PC-3 (cell line): ENCODE results near the gene ACP1. TPM values are rescaled to one million over a fixed set of nuclear protein-coding genes. Genes with fewer than 3 reads are reported as not detected.

Experiments used
- ATAC-seq: fragments of 200-7000 bp; cut with Tn5 transposase; 2 replicates; pipeline ENCODE4 v1.9.1; 2020; ENCODE audit warnings: mild to moderate bottlenecking, moderate library complexity
- BruUV-seq: library from RNA; stranded (reverse); fragments of 400-500 nt; replicated peaks from 2 replicates; lab custom pipeline; 2021; lab: Mats Ljungman, UMichigan
- CTCF ChIA-PET: fragments of 300-600 bp; sonication (Branson Sonifier 250); formaldehyde crosslinking; loops from one replicate; lab custom pipeline; 2022; ENCODE audit warnings: antibody characterized with exemption; lab: Charles Lee
- POLR2A ChIA-PET: fragments of 300-600 bp; sonication (Branson Sonifier 250); formaldehyde crosslinking; loops from one replicate; lab custom pipeline; 2022; ENCODE audit warnings: antibody characterized with exemption; ENCODE audit not compliant: unreplicated experiment; lab: Charles Lee
- DNase-seq: peaks from one replicate; pipeline ENCODE4 v3.0.0-alpha.2; 2015
- H2AFZ ChIP-seq: fragments of 300-600 bp; sonication (generic); 2 replicates; pipeline ENCODE4 v1.6.0; 2016; ENCODE audit warnings: antibody characterized with exemption, low read length
- H3F3A ChIP-seq: fragments of 300-600 bp; sonication (generic); one replicate; pipeline ENCODE4 v1.6.0; 2017; ENCODE audit warnings: antibody characterized with exemption, low read length, control low read depth, mild to moderate bottlenecking; ENCODE audit not compliant: unreplicated experiment
- H3K27ac ChIP-seq: fragments of 300-600 bp; sonication (generic); 2 replicates; pipeline ENCODE4 v1.5.1; 2016; ENCODE audit warnings: mild to moderate bottlenecking, low read length
- H3K27me3 ChIP-seq: fragments of 300-600 bp; sonication (generic); 2 replicates; pipeline ENCODE4 v1.6.1; 2016; ENCODE audit warnings: low read length, mixed read lengths
- H3K36me3 ChIP-seq: fragments of 300-600 bp; sonication (generic); 2 replicates; pipeline ENCODE4 v1.6.1; 2016; ENCODE audit warnings: low read depth, mixed run types, low read length, mixed read lengths
- H3K4me1 ChIP-seq: fragments of 300-600 bp; sonication (generic); 2 replicates; pipeline ENCODE4 v1.5.1; 2016; ENCODE audit warnings: low read length; ENCODE audit not compliant: insufficient read depth
- H3K4me2 ChIP-seq: fragments of 300-600 bp; sonication (generic); 2 replicates; pipeline ENCODE4 v1.6.0; 2016; ENCODE audit warnings: low read length
- H3K4me3 ChIP-seq: fragments of 300-600 bp; sonication (generic); 2 replicates; pipeline ENCODE4 v1.5.1; 2016; ENCODE audit warnings: mild to moderate bottlenecking, low read length, mixed read lengths
- H3K79me2 ChIP-seq: fragments of 300-600 bp; sonication (generic); 2 replicates; pipeline ENCODE4 v1.6.1; 2017; ENCODE audit warnings: low read length, mixed read lengths
- H3K9ac ChIP-seq: fragments of 300-600 bp; sonication (generic); 2 replicates; pipeline ENCODE4 v1.6.0; 2016; ENCODE audit warnings: mild to moderate bottlenecking, low read length
- H3K9me2 ChIP-seq: fragments of 300-600 bp; sonication (generic); replicated peaks from 2 replicates; pipeline ENCODE4 v1.6.1; 2016; ENCODE audit warnings: mixed run types, low read length, mixed read lengths
- H3K9me3 ChIP-seq: fragments of 300-600 bp; sonication (generic); 2 replicates; pipeline ENCODE4 v1.6.1; 2016; ENCODE audit warnings: low read length, mixed read lengths
- H4K20me1 ChIP-seq: fragments of 300-600 bp; sonication (generic); 2 replicates; pipeline ENCODE4 v1.6.1; 2016; ENCODE audit warnings: low read length, mixed read lengths
- EZH2 ChIP-seq: fragments of 300-600 bp; sonication (generic); IDR thresholded peaks from one replicate; pipeline ENCODE4 v1.6.1; 2017; ENCODE audit warnings: antibody characterized with exemption, mild to moderate bottlenecking, low read length; ENCODE audit not compliant: unreplicated experiment
- EZH2phosphoT487 ChIP-seq: fragments of 300-600 bp; sonication (generic); IDR thresholded peaks from 2 replicates; pipeline ENCODE4 v1.6.1; 2018; ENCODE audit warnings: mild to moderate bottlenecking, antibody characterized with exemption, low read length, borderline replicate concordance
- intact Hi-C: fragments of 100-400 bp; cut with micrococcal nuclease; formaldehyde crosslinking; loops from 2 replicates; pipeline ENCODE4 v1.9.0; 2023
- total RNA-seq: library from RNA; depleted of rRNA; stranded (reverse); fragments of >200 nt; gene quantifications from 2 replicates; pipeline ENCODE4 v1.2.3, GENCODE V29; 2014
- TF ChIP-seq, protein P1 (sequence below): fragments of 300-600 bp; sonication (generic); conservative IDR thresholded peaks from 2 replicates; pipeline ENCODE4 v1.5.1; 2017; ENCODE audit warnings: antibody characterized with exemption, low read depth, mild to moderate bottlenecking, low read length

Gene ACP1
- total RNA-seq, 1 experiment from 2014 or later, result 149 TPM

DNA sequence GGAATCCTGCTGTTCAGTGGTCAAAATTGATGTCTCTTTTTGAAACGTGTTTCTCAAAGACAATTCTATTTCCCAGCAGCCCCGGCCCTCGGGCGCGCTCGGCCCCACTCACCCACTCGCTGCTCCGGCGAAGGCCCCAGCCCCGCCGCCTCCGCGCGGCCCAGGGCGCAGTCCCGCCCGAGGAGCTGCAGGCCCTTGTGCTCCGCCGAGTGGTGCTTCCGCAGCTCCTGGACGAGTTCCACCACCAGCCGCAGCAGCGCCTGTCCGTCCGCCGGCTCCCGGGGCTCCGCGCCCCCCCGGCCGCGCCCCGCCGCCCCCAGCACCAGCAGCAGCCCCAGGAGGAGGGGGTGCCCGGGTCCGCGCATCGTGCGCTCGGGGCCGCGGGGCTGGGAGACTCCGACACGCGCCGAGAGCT is 22.7 kb downstream of the ACP1 start:
- Histone ChIP-seq H3K36me3 (0 out of 2 replicates have a peak, but pooled peaks cover under 1% of the 10 kb centered on the region), H3K9me3 (no peaks in the 10 kb centered on the region), H4K20me1 (no peaks in the 10 kb centered on the region; the same call in 1 of the 2 replicates), H3K9me2 (no peaks in the 10 kb centered on the region), H3K79me2 (no peaks in the 10 kb centered on the region), H3K27me3 (peaks cover 17% of the 10 kb centered on the region), H3K4me3 (no peak overlapping the region), H3K9ac (no peak overlapping the region), H3F3A (no peaks in the 10 kb centered on the region), H3K4me2 (no peak overlapping the region), H2AFZ (no peak overlapping the region), H3K4me1 (peaks cover 29% of the 10 kb centered on the region), H3K27ac (no peak overlapping the region)
- TF ChIP-seq EZH2phosphoT487 (no peak), EZH2 (no peak)
- TF ChIP-seq, protein P1, sequence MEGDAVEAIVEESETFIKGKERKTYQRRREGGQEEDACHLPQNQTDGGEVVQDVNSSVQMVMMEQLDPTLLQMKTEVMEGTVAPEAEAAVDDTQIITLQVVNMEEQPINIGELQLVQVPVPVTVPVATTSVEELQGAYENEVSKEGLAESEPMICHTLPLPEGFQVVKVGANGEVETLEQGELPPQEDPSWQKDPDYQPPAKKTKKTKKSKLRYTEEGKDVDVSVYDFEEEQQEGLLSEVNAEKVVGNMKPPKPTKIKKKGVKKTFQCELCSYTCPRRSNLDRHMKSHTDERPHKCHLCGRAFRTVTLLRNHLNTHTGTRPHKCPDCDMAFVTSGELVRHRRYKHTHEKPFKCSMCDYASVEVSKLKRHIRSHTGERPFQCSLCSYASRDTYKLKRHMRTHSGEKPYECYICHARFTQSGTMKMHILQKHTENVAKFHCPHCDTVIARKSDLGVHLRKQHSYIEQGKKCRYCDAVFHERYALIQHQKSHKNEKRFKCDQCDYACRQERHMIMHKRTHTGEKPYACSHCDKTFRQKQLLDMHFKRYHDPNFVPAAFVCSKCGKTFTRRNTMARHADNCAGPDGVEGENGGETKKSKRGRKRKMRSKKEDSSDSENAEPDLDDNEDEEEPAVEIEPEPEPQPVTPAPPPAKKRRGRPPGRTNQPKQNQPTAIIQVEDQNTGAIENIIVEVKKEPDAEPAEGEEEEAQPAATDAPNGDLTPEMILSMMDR, result no peak
- ATAC-seq, result no peak
- ChIA-PET POLR2A (no interaction called here), CTCF (no interaction called here)
- no TSS peak for BruUV-seq
- DNase-seq, result no peak
- intact Hi-C loops, result no loop called here

DNA sequence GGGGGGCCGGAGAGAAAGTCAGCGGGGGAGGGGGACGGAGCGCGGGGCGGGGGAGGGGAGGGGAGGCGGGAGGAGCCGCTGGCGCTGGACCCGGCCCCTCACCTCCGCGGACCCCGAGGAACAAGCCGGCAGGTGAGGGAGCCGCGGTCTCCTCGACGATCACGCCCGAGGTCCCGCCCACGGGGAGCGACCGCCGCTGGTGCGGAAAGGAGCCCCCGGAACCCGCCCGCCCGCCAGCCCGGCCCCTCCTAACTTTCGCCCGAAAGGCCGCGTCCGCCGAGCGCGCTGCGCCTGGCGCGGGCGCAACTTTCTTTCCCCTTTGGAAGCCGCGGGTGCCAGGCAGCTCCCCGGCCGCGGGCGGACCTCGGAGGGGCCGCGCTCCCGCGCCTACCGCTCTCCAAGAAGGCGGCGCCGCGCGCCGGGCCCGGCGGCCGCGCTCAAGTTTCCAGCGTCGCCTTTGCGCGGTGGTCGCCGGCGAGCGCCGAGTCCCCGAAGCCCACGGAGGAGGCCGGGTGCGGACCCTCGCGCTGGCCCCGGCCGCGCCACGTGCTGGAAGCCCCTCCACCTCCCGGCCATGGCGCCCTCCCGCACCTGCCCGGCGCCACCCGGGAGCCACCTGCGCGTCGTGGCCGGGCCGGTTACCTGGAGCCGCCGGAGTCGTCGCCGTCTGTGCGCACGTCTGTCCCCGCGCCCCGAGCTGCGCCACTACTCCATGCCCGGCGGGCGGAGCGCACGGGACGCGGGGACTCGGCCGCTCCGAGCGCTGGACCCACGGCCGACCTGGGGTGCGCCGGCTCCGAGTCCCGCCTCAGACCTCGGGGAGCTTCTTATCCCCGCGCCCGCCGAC is 23.4 kb downstream of the ACP1 start, which contains the start of gene ALKAL2:
Gene ALKAL2 (minus strand): TSS at position 181 of the 847 bp plus-strand sequence. CDS start 256 bp downstream, outside the sequence.
- Histone ChIP-seq H3K4me2 (peak within 1 kb of the TSS; percentile 96; the same call in 1 of the 2 replicates), H3K4me3 (peak within 1 kb of the TSS; percentile 73; the same call in 1 of the 2 replicates), H3F3A (no peaks in the 10 kb centered on the region), H3K9me3 (no peaks in the 10 kb centered on the region), H2AFZ (no peak within 1 kb of the TSS), H3K79me2 (no peaks in the 10 kb centered on the region), H3K4me1 (peaks cover 29% of the 10 kb centered on the region), H3K27ac (no peak within 1 kb of the TSS), H3K27me3 (peaks cover 17% of the 10 kb centered on the region), H4K20me1 (no peaks in the 10 kb centered on the region; the same call in 1 of the 2 replicates), H3K9me2 (no peaks in the 10 kb centered on the region), H3K36me3 (no peaks in the 10 kb centered on the region), H3K9ac (no peak within 1 kb of the TSS)
- ATAC-seq (no peak), DNase-seq (no peak)
- CTCF ChIA-PET, result no interaction called here
- BruUV-seq, result no TSS peak
- intact Hi-C loops, result no loop called here
- POLR2A ChIA-PET, result no interaction called here
- TF ChIP-seq EZH2phosphoT487, result no peak
- no peak for TF ChIP-seq EZH2
- TF ChIP-seq, protein P1, result no peak
